Stomach (tissue), 9 donors: ENCODE results near the gene GCK. TPM values are rescaled to one million over a fixed set of nuclear protein-coding genes. Genes with fewer than 3 reads are reported as not detected.

Source experiments
- DNase-seq, 2 donors: peaks; one replicate each; pipeline versions ENCODE4 v3.0.0 to v3.0.0-alpha.2; 2013 to 2019
- H3K27ac ChIP-seq, 5 donors: fragments of 200-600 bp in 4 of 5; sonication (generic) in 4 of 5; one replicate each; pipeline ENCODE4 v1.5.1; 2013 to 2019; ENCODE audit warnings: mild to moderate bottlenecking in 1 of 5, moderate library complexity in 1 of 5
- H3K27me3 ChIP-seq, 3 donors: fragments of 200-600 bp; sonication (generic); one replicate each; pipeline ENCODE4 v1.5.1; 2017 to 2019; ENCODE audit warnings: mixed run types in 1 of 3
- H3K36me3 ChIP-seq, 4 donors: fragments of 200-600 bp; sonication (generic); 1 replicate in 3 of 4; 2 replicates in 1 of 4; pipeline ENCODE4 v1.5.1; 2016 to 2019
- H3K4me1 ChIP-seq, 4 donors: fragments of 200-600 bp; sonication (generic); one replicate each; pipeline ENCODE4 v1.5.1; 2016 to 2019
- H3K4me3 ChIP-seq, 4 donors: fragments of 200-600 bp; sonication (generic) in 3 of 4; one replicate each; pipeline ENCODE4 v1.5.1; 2016 to 2019; ENCODE audit warnings: mild to moderate bottlenecking in 1 of 4
- H3K9me3 ChIP-seq, 4 donors: fragments of 200-600 bp; sonication (generic); one replicate each; pipeline ENCODE4 v1.5.1; 2016 to 2019
- EP300 ChIP-seq: sonication (generic); formaldehyde crosslinking; IDR thresholded peaks from one replicate; pipeline ENCODE4 v1.6.1; 2017; ENCODE audit warnings: antibody characterized with exemption
- POLR2A ChIP-seq, 4 donors: fragments of 450-650 bp; IDR thresholded peaks; one replicate each; pipeline ENCODE4 v1.6.1; 2016; ENCODE audit warnings: antibody characterized with exemption in 4 of 4, control low read depth in 2 of 4, mild to moderate bottlenecking in 1 of 4, moderate library complexity in 1 of 4
- POLR2AphosphoS5 ChIP-seq, 3 donors: sonication (generic); formaldehyde crosslinking; IDR thresholded peaks; one replicate each; pipeline ENCODE4 v1.6.1; 2016; ENCODE audit warnings: antibody characterized with exemption in 3 of 3
- WGBS, 5 donors: extraction: QIAGEN DNeasy Blood & Tissue Kit in 3 of 5; methylation state at CpG; one replicate each; pipeline versions ENCODE4 v1.1.5 to v1.1.7; 2013 to 2018; 5-methylcytosine and 5-hydroxymethylcytosine counted together
- intact Hi-C: fragments of 100-400 bp; cut with DNase I; formaldehyde crosslinking; loops from one replicate; pipeline ENCODE4 v1.15.1; 2023; ENCODE audit warnings: low total_unique reads
- polyA plus RNA-seq, 3 donors: library from polyadenylated mRNA; stranded (reverse); fragments of 200-250 nt; gene quantifications; one replicate each; pipeline ENCODE4 v1.2.3, GENCODE V29; 2013
- total RNA-seq, 5 donors: library from RNA; depleted of rRNA; stranded (reverse); fragments of >200 nt; gene quantifications; one replicate each; pipeline versions ENCODE4 v1.1.0 to v1.2.3, GENCODE V29; 2014 to 2016
- TF ChIP-seq, protein P1 (sequence below), 7 experiments: fragments of 450-650 bp in 4 of 7; fragments of 200-600 bp in 3 of 7; sonication (generic) in 3 of 7; IDR thresholded peaks; one replicate each; pipeline ENCODE4 v1.5.1; 2016 to 2019; ENCODE audit warnings: antibody characterized with exemption in 7 of 7, control low read depth in 2 of 7, mild to moderate bottlenecking in 1 of 7
- donor health status: healthy with polysubstance abuse.
- donor health status: Bipolar disorder and iron deficiency.
- donor health status: healthy.

GCK gene
- total and polyA plus RNA-seq, 8 donors = 0.55 to 1.9 (median 1.1) TPM; not detected in 4

DNA sequence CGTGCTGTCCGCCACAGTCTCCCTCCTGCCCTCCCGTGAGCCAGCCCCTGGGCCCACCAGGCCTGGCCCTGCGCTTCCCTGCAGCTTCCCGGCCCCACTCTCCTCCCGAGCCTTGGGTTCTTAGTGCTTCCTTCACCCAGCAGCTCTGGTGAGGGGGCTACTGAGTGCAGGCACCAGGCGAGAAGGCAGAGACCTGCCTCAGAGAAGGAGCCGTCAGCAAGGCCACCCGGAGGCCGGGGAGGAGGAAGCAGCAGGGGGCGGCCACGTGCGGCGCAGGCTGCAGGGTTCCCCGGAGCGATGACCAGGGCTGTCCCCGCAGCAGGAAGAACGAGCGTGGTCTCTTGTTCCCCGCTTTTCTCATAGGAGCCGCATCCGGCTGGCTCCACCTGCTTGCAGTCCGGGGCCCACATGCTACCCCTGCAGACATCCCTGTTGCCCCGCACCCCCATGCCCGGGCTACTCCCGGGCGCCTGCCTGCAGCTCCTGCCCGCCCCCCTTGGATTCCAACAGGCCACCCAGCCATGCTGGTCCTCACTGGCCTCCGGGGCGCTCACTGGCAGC is 32.1 kb upstream of the GCK start:
- Histone ChIP-seq H3K27ac (no peak overlapping the region), H3K36me3 (no peaks in the 10 kb centered on the region), H3K27me3 (peaks cover 0 to 35% (median 13%) of the 10 kb centered on the region in 3 donors), H3K4me1 (no peaks in the 10 kb centered on the region), H3K4me3 (no peak overlapping the region), H3K9me3 (peaks cover 0 to 6% (median 2%) of the 10 kb centered on the region in 4 donors)
- DNase-seq = no peak
- no peak for TF ChIP-seq POLR2AphosphoS5 (IDR thresholded peaks at IDR 0.05)
- TF ChIP-seq EP300 = no peak
- TF ChIP-seq, protein P1, sequence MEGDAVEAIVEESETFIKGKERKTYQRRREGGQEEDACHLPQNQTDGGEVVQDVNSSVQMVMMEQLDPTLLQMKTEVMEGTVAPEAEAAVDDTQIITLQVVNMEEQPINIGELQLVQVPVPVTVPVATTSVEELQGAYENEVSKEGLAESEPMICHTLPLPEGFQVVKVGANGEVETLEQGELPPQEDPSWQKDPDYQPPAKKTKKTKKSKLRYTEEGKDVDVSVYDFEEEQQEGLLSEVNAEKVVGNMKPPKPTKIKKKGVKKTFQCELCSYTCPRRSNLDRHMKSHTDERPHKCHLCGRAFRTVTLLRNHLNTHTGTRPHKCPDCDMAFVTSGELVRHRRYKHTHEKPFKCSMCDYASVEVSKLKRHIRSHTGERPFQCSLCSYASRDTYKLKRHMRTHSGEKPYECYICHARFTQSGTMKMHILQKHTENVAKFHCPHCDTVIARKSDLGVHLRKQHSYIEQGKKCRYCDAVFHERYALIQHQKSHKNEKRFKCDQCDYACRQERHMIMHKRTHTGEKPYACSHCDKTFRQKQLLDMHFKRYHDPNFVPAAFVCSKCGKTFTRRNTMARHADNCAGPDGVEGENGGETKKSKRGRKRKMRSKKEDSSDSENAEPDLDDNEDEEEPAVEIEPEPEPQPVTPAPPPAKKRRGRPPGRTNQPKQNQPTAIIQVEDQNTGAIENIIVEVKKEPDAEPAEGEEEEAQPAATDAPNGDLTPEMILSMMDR (IDR thresholded peaks at IDR 0.05) = no peak
- no peak for TF ChIP-seq POLR2A (IDR thresholded peaks at IDR 0.05)
- intact Hi-C loops = no loop called here
- 49 to 66% (median 60%) methylated on average over 24 to 30 of the region's 30 CpGs for WGBS, 5 donors

DNA sequence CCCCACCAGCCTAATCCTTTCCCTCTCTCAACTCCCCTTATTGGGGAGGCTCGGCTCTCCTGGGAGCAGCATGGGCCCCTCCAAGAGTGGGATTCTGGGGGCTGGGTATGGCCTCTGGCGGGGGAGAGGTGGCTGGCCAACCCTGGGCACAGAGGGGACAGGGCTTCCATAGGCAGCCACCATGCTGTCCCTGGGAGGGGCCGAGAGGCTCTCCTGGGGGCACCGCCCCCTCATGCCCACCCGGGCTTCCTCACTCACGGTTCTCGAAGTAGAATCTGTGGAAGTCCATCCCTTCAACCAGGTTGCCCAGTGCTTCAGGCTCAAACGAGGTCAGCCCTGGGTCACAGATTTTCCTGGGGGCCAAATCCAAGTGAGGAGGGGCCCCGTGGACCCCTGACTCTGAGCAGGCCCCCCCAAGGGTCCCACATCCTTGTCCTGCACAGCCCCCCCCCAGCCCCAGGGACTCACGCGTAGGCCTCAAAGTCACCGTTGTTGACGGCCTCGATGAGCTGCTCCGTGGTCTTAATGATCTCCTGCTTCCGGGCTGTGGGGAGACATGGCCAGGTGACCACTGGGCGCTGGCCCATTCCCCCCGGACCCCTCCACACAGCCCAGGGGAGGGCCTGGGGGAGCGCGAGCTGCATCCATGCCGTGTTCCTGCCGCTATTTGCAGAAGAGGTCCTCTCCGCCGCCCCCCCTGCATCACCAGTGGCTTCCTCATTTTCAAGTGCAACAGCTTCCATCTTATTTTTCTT is 31.3 kb upstream of the GCK start:
- no peak for DNase-seq
- TF ChIP-seq EP300 (no peak), POLR2AphosphoS5 (IDR thresholded peaks at IDR 0.05) (no peak), POLR2A (IDR thresholded peaks at IDR 0.05) (no peak)
- TF ChIP-seq, protein P1 (IDR thresholded peaks at IDR 0.05) = no peak
- WGBS, 5 donors = 83 to 92% (median 88%) methylated on average over 15 to 24 of the region's 24 CpGs
- H3K36me3 ChIP-seq = no peaks in the 10 kb centered on the region
- intact Hi-C loops = no loop called here
- peaks cover 0 to 6% (median 2%) of the 10 kb centered on the region in 4 donors for H3K9me3 ChIP-seq
- no peak overlapping the region for H3K27ac ChIP-seq
- H3K4me3 ChIP-seq = no peak overlapping the region
- H3K27me3 ChIP-seq = peaks cover 0 to 27% (median 5%) of the 10 kb centered on the region in 3 donors
- H3K4me1 ChIP-seq = no peaks in the 10 kb centered on the region

DNA sequence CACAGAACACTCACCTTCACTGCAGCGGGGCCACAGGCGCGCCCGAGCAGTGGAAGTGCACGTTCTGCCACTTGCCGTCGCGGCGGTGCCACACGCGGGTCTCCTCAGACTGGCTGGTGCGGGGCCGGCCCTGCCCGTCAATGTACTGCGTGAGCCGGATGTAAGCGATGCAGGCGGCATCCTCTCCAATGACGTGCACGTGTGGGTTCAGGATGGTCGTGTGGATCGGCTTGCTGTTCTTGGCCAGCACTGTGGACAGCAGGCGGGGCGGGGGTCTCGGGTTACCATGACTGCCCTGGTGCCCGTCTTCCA is 30.8 kb upstream of the GCK start:
- DNase-seq = no peak
- intact Hi-C loops = no loop called here
- TF ChIP-seq EP300 (no peak), POLR2AphosphoS5 (IDR thresholded peaks at IDR 0.05) (no peak), POLR2A (IDR thresholded peaks at IDR 0.05) (no peak)
- TF ChIP-seq, protein P1 (IDR thresholded peaks at IDR 0.05) = no peak

DNA sequence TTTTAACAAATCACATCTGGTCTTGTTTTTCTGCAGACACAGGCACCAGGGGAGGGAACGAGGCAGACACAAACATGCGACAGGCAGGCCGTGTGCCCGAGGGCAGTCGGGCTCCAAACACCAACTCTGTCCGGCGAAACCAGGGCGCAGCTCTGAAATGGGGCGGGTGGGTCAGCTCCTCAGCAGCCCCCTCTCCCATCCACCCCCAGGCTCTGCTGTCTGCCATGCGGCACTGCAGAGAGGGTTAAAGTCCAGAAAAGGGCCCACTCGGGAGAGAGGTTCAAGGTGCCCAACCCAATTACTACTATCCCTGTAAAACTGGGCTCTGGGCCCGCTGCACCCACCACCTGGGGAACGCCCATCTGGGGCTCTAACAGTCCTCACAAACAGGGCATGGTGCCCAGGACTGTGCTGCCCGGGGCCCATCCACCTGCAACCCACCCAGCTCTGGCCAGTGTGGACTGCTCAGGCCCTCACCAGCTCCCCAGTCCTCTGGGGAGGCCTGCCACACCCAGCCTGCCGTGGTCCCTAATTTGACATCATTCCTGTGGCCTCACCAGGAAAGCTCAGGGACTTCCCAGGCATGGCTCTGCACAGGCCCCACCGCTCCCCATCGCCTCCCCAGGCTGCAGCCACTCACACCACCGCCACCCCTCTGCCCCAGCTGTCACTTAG is 30.3 kb upstream of the GCK start:
- Histone ChIP-seq H3K27me3 (peaks cover 0 to 17% (median 0%) of the 10 kb centered on the region in 3 donors), H3K36me3 (peaks cover 0 to 5% (median 0%) of the 10 kb centered on the region in 4 donors), H3K4me1 (no peaks in the 10 kb centered on the region), H3K4me3 (no peak overlapping the region), H3K9me3 (peaks cover 0 to 6% (median 2%) of the 10 kb centered on the region in 4 donors), H3K27ac (no peak overlapping the region)
- TF ChIP-seq, protein P1 (IDR thresholded peaks at IDR 0.05) = no peak
- TF ChIP-seq POLR2AphosphoS5 (IDR thresholded peaks at IDR 0.05) = no peak
- TF ChIP-seq POLR2A (IDR thresholded peaks at IDR 0.05) = no peak
- TF ChIP-seq EP300 = no peak
- intact Hi-C loops = no loop called here
- WGBS, 5 donors = 88 to 93% (median 92%) methylated on average over 13 to 18 of the region's 18 CpGs
- no peak for DNase-seq

More for the DNA sequence above, 30.8 kb upstream of the GCK start:
- Histone ChIP-seq H3K36me3 (no peaks in the 10 kb centered on the region), H3K4me3 (no peak overlapping the region), H3K27ac (no peak overlapping the region), H3K4me1 (no peaks in the 10 kb centered on the region), H3K9me3 (peaks cover 0 to 6% (median 2%) of the 10 kb centered on the region in 4 donors), H3K27me3 (peaks cover 0 to 22% (median 0%) of the 10 kb centered on the region in 3 donors)
- 88 to 97% (median 92%) methylated on average over 23 to 26 of the region's 26 CpGs for WGBS, 5 donors
